AG04449 (cell line): ENCODE data around the gene CARF.
"Not testable (repeated sequence)": the region's sequence is repeated elsewhere in the genome, so short reads cannot be mapped to it uniquely, and the experiment has no call there.

ENCODE experiments used
- CTCF ChIA-PET: fragments of 350-600 bp; formaldehyde crosslinking; extraction: SDS; loops from one replicate; lab custom pipeline; 2021; ENCODE audit warnings: antibody characterized with exemption; lab: Yijun Ruan, JAX
- POLR2A ChIA-PET: fragments of 400-600, 350-600 bp; formaldehyde crosslinking; extraction: SDS; loops from one replicate; lab custom pipeline; 2020; ENCODE audit warnings: antibody characterized with exemption, inconsistent platforms; lab: Yijun Ruan, JAX
- DNase-seq: peaks from one replicate; pipeline ENCODE4 v3.0.0-alpha.2; 2010; ENCODE audit warnings: low read depth, low spot score
- H3K4me3 ChIP-seq: 2 replicates; pipeline ENCODE4 v1.5.1; 2011; ENCODE audit warnings: low read depth, mild to moderate bottlenecking, control low read depth, low read length
- CTCF ChIP-seq: IDR thresholded peaks from one replicate; pipeline ENCODE4 v1.5.1; 2011; ENCODE audit warnings: mild to moderate bottlenecking, moderate library complexity, low read length, control low read depth, inconsistent platforms; ENCODE audit not compliant: insufficient read depth; ENCODE audit errors: missing control alignments

Gene CARF

GRCh38 chr2:202911203-202911511, 918 bp upstream of the CARF start:
- POLR2A ChIA-PET, result interaction anchor here (0.7 kb wide), 1 partner anchor 36 kb away, joined by 3 read pairs; no protein-coding TSS in a partner anchor
- CTCF ChIA-PET, result interaction anchor here (1.1 to 1.7 kb wide), 4 partner anchors 41 to 904 kb away, joined by 3 to 8 read pairs (median 4); no protein-coding TSS in a partner anchor

GRCh38 chr2:202912342-202913201, 497 bp downstream of the CARF start:
- POLR2A ChIA-PET, result interaction anchor here (0.6 to 1.1 kb wide), 3 partner anchors 19 to 326 kb away, joined by 3 read pairs; partner anchors contain the start of genes CYP20A1 and ICA1L
- DNase-seq, CTCF ChIA-PET: not testable (repeated sequence)
- peak overlapping the region; percentile 99 for H3K4me3 ChIP-seq

More at GRCh38 chr2:202911203-202911511, 918 bp upstream of the CARF start:
- no peak for DNase-seq
- no peak for TF ChIP-seq CTCF
- peak overlapping the region; percentile 99 for H3K4me3 ChIP-seq

DNA sequence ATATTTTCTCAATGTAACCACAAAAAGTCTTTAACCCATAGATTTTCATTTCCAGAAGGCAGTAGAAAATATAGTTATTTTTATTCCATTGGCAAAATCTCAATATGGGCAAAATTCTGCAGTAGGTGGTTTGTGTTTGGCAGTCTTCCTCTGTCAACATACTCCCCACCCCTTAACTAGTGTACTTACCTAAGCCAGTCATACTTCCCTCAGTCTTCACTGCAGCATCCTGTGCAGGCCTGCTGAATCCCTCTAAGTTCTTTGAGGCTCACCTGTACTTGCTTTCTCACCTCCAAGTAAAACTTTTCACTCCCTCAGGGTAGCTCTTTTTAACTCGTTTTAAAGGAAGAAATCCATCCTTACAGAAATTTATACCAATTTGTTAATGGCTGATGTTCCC, 6.8 kb downstream of the CARF start:
- no peak for TF ChIP-seq CTCF
- no peak for DNase-seq
- no peak overlapping the region for H3K4me3 ChIP-seq
- ChIA-PET CTCF (no interaction called here), POLR2A (no interaction called here)

DNA sequence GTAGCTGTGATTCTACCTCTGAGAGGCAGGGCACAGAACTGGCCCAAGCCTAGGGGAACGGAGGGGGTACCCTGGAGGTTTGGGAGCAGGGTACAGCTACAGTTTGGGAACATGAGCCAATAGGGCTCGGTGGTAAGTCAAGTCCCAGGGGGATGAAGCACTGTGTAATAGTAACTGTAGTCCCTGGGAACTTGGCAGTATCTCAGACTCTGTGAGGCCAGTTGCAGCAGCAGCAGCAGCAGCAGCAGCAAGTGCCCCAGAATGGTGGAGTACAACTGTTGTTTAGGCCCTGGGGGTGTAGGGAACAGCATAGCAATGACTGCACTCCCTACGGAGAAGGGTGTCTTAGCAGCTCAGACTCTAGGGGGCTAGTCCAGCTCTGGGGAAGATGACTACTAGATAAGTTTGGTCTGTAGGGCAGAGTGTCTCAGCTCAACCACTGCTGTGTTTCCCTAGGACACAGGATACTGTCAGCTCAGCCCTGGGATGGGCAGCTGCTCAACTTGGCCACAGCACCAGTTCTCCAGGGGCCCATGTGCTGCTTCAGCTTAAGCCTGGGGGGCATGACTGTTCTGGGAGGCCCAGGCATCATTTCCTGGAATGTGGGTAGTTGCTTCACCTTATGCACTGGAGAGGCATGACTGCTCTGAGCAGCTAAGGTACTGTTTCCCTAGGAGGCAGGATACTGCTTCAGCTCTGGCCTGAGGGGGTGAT, 20.5 kb downstream of the CARF start:
- CTCF ChIA-PET, result interaction anchor here (1.6 kb wide), 1 partner anchor 9 kb away, joined by 3 read pairs; no protein-coding TSS in a partner anchor
- H3K4me3 ChIP-seq, result no peak overlapping the region
- no peak for TF ChIP-seq CTCF
- DNase-seq, result peak; percentile 40
- POLR2A ChIA-PET, result interaction anchor here (0.6 kb wide), 1 partner anchor 19 kb away, joined by 3 read pairs; no protein-coding TSS in a partner anchor

GRCh38 chr2:202933139-202933510, 21.1 kb downstream of the CARF start:
- CTCF ChIA-PET, result interaction anchor here (1.6 kb wide), 1 partner anchor 10 kb away, joined by 3 read pairs; no protein-coding TSS in a partner anchor
- H3K4me3 ChIP-seq, result no peak overlapping the region
- no peak for TF ChIP-seq CTCF
- DNase-seq, result no peak
- POLR2A ChIA-PET, result no interaction called here

GRCh38 chr2:202933958-202934357, 21.9 kb downstream of the CARF start:
- ChIA-PET CTCF (interaction anchor here (1.6 kb wide), 1 partner anchor 10 kb away, joined by 3 read pairs; no protein-coding TSS in a partner anchor), POLR2A (no interaction called here)
- no peak for DNase-seq
- TF ChIP-seq CTCF, result no peak
- no peak overlapping the region for H3K4me3 ChIP-seq
